Endodermal cell (in vitro differentiated cells): ENCODE results near the gene MMS22L. TPM values are rescaled to one million over a fixed set of nuclear protein-coding genes. Genes with fewer than 3 reads are reported as not detected.

Experiments used
- DNase-seq: peaks from one replicate; pipeline ENCODE4 v3.0.0-alpha.2; 2017
- H3K27ac ChIP-seq: 2 replicates; pipeline ENCODE4 v1.5.1; 2013; ENCODE audit warnings: mild to moderate bottlenecking, low read depth, low read length, moderate library complexity
- H3K27me3 ChIP-seq: 2 replicates; pipeline ENCODE4 v1.6.1; 2013; ENCODE audit warnings: mild to moderate bottlenecking, low read length, moderate library complexity; ENCODE audit not compliant: insufficient read depth, control insufficient read depth, poor library complexity, severe bottlenecking
- H3K36me3 ChIP-seq: 2 replicates; pipeline ENCODE4 v1.7.0; 2013; ENCODE audit warnings: mild to moderate bottlenecking, low read length, moderate library complexity; ENCODE audit not compliant: control insufficient read depth, insufficient read depth
- H3K4me1 ChIP-seq: one replicate; pipeline ENCODE4 v1.7.0; 2013; ENCODE audit warnings: low read length; ENCODE audit not compliant: control insufficient read depth, insufficient read depth
- H3K4me3 ChIP-seq: 2 replicates; pipeline ENCODE4 v1.5.1; 2013; ENCODE audit warnings: mild to moderate bottlenecking, low read length, moderate library complexity
- H3K9ac ChIP-seq: 2 replicates; pipeline ENCODE4 v1.6.1; 2013; ENCODE audit warnings: mild to moderate bottlenecking, low read length, moderate library complexity; ENCODE audit not compliant: poor library complexity, severe bottlenecking; ENCODE audit errors: extremely low read depth
- H3K9me3 ChIP-seq: 2 replicates; pipeline ENCODE4 v1.6.1; 2013; ENCODE audit warnings: mild to moderate bottlenecking, low read length, moderate library complexity; ENCODE audit not compliant: control insufficient read depth
- H3K27ac Mint-ChIP-seq: 2 replicates; pipeline ENCODE4 v1.8.0; 2020; ENCODE audit warnings: mixed read lengths
- H3K27me3 Mint-ChIP-seq: 2 replicates; pipeline ENCODE4 v1.8.0; 2021; ENCODE audit warnings: mild to moderate bottlenecking, mixed read lengths; ENCODE audit not compliant: insufficient read depth
- H3K36me3 Mint-ChIP-seq: 2 replicates; pipeline ENCODE4 v1.8.0; 2020; ENCODE audit warnings: low read depth, mixed read lengths
- H3K4me1 Mint-ChIP-seq: 2 replicates; pipeline ENCODE4 v1.8.0; 2020; ENCODE audit warnings: mixed read lengths
- H3K4me3 Mint-ChIP-seq: 2 replicates; pipeline ENCODE4 v1.8.0; 2020; ENCODE audit warnings: mild to moderate bottlenecking, moderate library complexity, mixed read lengths
- H3K9me3 Mint-ChIP-seq: 2 replicates; pipeline ENCODE4 v1.8.0; 2020; ENCODE audit warnings: mild to moderate bottlenecking, mixed read lengths
- CTCF ChIP-seq: fragments of 200-600 bp; sonication (generic); conservative IDR thresholded peaks from 2 replicates; pipeline ENCODE4 v1.5.0; 2021; ENCODE audit warnings: antibody characterized with exemption, mild to moderate bottlenecking
- WGBS, 2 experiments: methylation state at CpG; one replicate each; pipeline versions ENCODE4 v1.1.5 to v1.1.7; 2013; ENCODE audit warnings: missing lambda C conversion rate in 2 of 2, mixed read lengths in 1 of 2; ENCODE audit not compliant: insufficient coverage in 1 of 2, insufficient read length in 1 of 2; 5-methylcytosine and 5-hydroxymethylcytosine counted together
- total RNA-seq, 2 donors: library from RNA; stranded (reverse); fragmentation: NEBNext Ultra II Directional in 1 of 2; extraction: Animal tissue kit (Norgen Biotek cat#: 25700) in 1 of 2; gene quantifications; 2 replicates in 1 of 2; 3 replicates in 1 of 2; pipeline ENCODE4 v1.2.1, GENCODE V29; 2021

MMS22L gene
- total RNA-seq, 2 donors from 2014 or later, result 32.6 to 36.6 TPM

GRCh38 chr6:97123112-97123511 is 159.9 kb downstream of the MMS22L start:
- 83 to 89% methylated on average over 1 to 3 of the region's 3 CpGs for WGBS, 2 experiments
- DNase-seq, result no peak
- Histone ChIP-seq H3K27ac (no peak overlapping the region), H3K27me3 (no peaks in the 10 kb centered on the region), H3K36me3 (no peaks in the 10 kb centered on the region), H3K9ac (no peak overlapping the region), H3K4me3 (no peak overlapping the region), H3K9me3 (no peaks in the 10 kb centered on the region), H3K4me1 (no peaks in the 10 kb centered on the region)
- TF ChIP-seq CTCF, result no peak
- Mint-ChIP-seq H3K27ac (no peak overlapping the region), H3K27me3 (no peaks in the 10 kb centered on the region), H3K9me3 (no peaks in the 10 kb centered on the region), H3K4me1 (peaks cover 4% of the 10 kb centered on the region), H3K36me3 (no peaks in the 10 kb centered on the region), H3K4me3 (no peak overlapping the region)

- H3K27ac ChIP-seq, result no peak overlapping the region
- TF ChIP-seq CTCF, result no peak
- no peak for DNase-seq
- no peaks in the 10 kb centered on the region for H3K9me3 ChIP-seq
- peaks cover 4% of the 10 kb centered on the region for H3K4me1 Mint-ChIP-seq
- H3K27ac Mint-ChIP-seq, result no peak overlapping the region
- H3K9me3 Mint-ChIP-seq, result no peaks in the 10 kb centered on the region
- H3K27me3 ChIP-seq, result no peaks in the 10 kb centered on the region
- no peaks in the 10 kb centered on the region for H3K4me1 ChIP-seq
- no peaks in the 10 kb centered on the region for H3K36me3 ChIP-seq
- no peaks in the 10 kb centered on the region for H3K27me3 Mint-ChIP-seq
- H3K4me3 Mint-ChIP-seq, result no peak overlapping the region
- H3K9ac ChIP-seq, result no peak overlapping the region
- no peak overlapping the region for H3K4me3 ChIP-seq
- 90 to 98% methylated on average over 2 of the region's 2 CpGs for WGBS, 2 experiments
- H3K36me3 Mint-ChIP-seq, result no peaks in the 10 kb centered on the region
Measured at GRCh38 chr6:97120511-97120910, 162.5 kb downstream of the MMS22L start.

GRCh38 chr6:97114645-97115044 is 168.4 kb downstream of the MMS22L start:
- no peaks in the 10 kb centered on the region for H3K27me3 Mint-ChIP-seq
- H3K4me1 Mint-ChIP-seq, result no peaks in the 10 kb centered on the region
- no peaks in the 10 kb centered on the region for H3K27me3 ChIP-seq
- no peaks in the 10 kb centered on the region for H3K4me1 ChIP-seq
- no peak overlapping the region for H3K4me3 Mint-ChIP-seq
- H3K36me3 Mint-ChIP-seq, result no peaks in the 10 kb centered on the region
- no peak overlapping the region for H3K27ac Mint-ChIP-seq
- H3K9me3 Mint-ChIP-seq, result peaks cover 3% of the 10 kb centered on the region
- no peak overlapping the region for H3K9ac ChIP-seq
- no peaks in the 10 kb centered on the region for H3K36me3 ChIP-seq
- no peak for TF ChIP-seq CTCF
- no peak overlapping the region for H3K27ac ChIP-seq
- H3K9me3 ChIP-seq, result no peaks in the 10 kb centered on the region
- H3K4me3 ChIP-seq, result no peak overlapping the region
- DNase-seq, result no peak
